ENCODE measurements around the gene RILPL1. TPM values are rescaled to one million over a fixed set of nuclear protein-coding genes. Genes with fewer than 3 reads are reported as not detected.

Gene RILPL1
- total RNA-seq, 2 experiments from 2014 or later: 2.9 TPM

DNA sequence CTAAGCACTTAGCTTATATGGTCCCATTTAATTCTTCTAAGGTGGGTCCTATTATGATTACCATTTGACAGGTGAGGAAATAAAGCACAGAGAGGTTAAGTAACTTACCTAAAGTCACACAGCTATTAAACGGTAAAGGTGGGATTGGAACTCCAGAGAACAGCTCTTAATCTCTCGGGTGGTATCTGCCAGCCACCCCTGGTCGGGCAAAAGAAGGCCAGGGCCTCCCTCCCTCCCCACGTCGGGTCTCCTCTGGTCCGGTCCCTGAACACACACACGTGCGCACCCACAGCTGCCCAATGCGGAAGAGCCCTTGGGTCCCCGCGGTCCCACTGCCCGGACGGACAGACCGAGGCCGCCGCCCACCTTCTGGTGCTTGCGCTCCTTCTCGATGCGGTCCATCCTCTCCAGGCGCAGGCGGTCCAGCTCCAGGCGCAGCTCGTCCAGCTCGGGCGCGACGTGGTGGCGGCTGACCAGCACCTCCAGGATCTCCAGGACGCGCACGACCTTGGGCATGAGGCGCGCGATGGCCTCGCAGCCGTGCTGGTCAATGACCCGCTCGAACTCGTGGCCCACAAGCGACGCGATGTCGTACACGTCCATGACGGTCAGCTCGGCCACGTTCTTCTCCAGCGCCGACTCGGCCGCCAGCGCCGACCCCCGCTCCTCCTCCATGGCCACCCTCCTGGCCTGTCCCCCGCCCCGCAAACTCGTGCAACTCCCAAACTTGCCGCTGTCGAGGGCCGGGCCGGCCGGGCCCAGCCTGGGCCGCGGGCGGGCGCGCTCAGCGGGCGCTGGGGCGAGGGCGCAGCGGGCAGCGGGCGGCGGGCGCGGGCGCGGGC, 490 bp downstream of the RILPL1 start:
- peaks cover 15% of the 10 kb centered on the region for H3K4me1 Mint-ChIP-seq (ENCODE audit: low read depth)
- POLR2A ChIA-PET: interaction anchor here (1.1 to 2.3 kb wide), 3 partner anchors 10 to 51 kb away, joined by 3 to 9 read pairs (median 4); partner anchors contain the start of gene TMED2
- TF ChIP-seq, protein P1, sequence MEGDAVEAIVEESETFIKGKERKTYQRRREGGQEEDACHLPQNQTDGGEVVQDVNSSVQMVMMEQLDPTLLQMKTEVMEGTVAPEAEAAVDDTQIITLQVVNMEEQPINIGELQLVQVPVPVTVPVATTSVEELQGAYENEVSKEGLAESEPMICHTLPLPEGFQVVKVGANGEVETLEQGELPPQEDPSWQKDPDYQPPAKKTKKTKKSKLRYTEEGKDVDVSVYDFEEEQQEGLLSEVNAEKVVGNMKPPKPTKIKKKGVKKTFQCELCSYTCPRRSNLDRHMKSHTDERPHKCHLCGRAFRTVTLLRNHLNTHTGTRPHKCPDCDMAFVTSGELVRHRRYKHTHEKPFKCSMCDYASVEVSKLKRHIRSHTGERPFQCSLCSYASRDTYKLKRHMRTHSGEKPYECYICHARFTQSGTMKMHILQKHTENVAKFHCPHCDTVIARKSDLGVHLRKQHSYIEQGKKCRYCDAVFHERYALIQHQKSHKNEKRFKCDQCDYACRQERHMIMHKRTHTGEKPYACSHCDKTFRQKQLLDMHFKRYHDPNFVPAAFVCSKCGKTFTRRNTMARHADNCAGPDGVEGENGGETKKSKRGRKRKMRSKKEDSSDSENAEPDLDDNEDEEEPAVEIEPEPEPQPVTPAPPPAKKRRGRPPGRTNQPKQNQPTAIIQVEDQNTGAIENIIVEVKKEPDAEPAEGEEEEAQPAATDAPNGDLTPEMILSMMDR (IDR thresholded peaks at IDR 0.05): no peak
- peak overlapping the region; percentile 46 for H3K27ac Mint-ChIP-seq
- intact Hi-C loops (cut with micrococcal nuclease): no loop called here
- ATAC-seq (peak; percentile 57), DNase-seq (no peak)
- no peaks in the 10 kb centered on the region for H3K9me3 Mint-ChIP-seq
- CTCF ChIA-PET: interaction anchor here (0.7 to 0.9 kb wide), 3 partner anchors 50 to 149 kb away, joined by 3 read pairs; partner anchors contain the start of gene KMT5A
- no peaks in the 10 kb centered on the region for H3K27me3 Mint-ChIP-seq
- H3K36me3 Mint-ChIP-seq (ENCODE audit: low read depth): no peaks in the 10 kb centered on the region
- H3K4me3 Mint-ChIP-seq: peak overlapping the region; percentile 78

DNA sequence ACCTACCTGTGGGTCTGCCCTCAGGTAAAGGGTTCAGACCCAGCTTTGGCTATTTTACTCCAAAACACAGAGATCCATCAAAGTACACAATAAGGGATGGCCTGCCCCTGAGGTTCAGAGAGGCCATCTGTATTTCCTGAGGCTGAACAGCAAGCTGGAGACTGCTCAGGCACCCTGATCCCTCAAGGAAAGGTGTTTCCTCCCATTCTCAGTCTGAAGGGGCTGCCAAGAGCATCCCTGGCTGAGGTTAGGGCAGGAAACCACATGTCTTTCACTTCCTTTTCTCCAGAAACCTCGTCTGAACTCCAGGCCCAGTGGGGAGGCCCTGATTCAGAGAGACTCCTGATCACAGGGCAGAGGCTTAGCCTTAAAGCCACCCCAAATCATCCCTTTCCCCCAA, 1.5 kb downstream of the RILPL1 start:
- ChIA-PET CTCF (no interaction called here), POLR2A (interaction anchor here (1.2 to 2.3 kb wide), 2 partner anchors 9 to 17 kb away, joined by 4 to 9 read pairs; no protein-coding TSS in a partner anchor)
- H3K27ac Mint-ChIP-seq: no peak overlapping the region
- peak overlapping the region; percentile 78 for H3K4me3 Mint-ChIP-seq
- peaks cover 15% of the 10 kb centered on the region for H3K4me1 Mint-ChIP-seq (ENCODE audit: low read depth)
- ATAC-seq (no peak), DNase-seq (peak; percentile 15)
- H3K9me3 Mint-ChIP-seq: no peaks in the 10 kb centered on the region
- no peaks in the 10 kb centered on the region for H3K36me3 Mint-ChIP-seq (ENCODE audit: low read depth)
- TF ChIP-seq, protein P1 (IDR thresholded peaks at IDR 0.05): no peak
- no peaks in the 10 kb centered on the region for H3K27me3 Mint-ChIP-seq
- intact Hi-C loops (cut with micrococcal nuclease): no loop called here

DNA sequence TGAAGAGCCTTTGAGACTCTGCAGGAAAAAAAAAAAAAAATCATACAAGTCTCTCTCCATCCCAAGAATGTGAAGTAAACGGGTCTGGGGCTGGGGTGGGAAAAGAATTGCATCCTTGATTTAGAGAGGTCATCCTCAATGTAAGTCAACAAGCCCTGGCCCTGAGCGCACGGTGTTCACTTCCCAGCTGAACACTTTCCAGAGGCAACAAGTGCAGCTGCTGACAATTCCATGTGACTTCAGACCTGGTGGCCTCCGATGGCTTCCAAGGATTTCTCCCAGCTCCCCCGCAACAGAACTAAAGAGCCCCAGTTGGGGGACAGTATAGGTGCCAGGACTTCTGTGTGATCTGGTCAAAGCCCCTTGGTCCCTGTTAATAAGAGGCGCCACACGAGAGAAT, 2.4 kb downstream of the RILPL1 start:
- TF ChIP-seq, protein P1 (IDR thresholded peaks at IDR 0.05): no peak
- no peaks in the 10 kb centered on the region for H3K36me3 Mint-ChIP-seq (ENCODE audit: low read depth)
- DNase-seq (no peak), ATAC-seq (no peak)
- intact Hi-C loops (cut with micrococcal nuclease): no loop called here
- no peak overlapping the region for H3K4me3 Mint-ChIP-seq
- peaks cover 15% of the 10 kb centered on the region for H3K4me1 Mint-ChIP-seq (ENCODE audit: low read depth)
- H3K27ac Mint-ChIP-seq: no peak overlapping the region
- ChIA-PET CTCF (no interaction called here), POLR2A (no interaction called here)
- H3K9me3 Mint-ChIP-seq: no peaks in the 10 kb centered on the region
- H3K27me3 Mint-ChIP-seq: no peaks in the 10 kb centered on the region

DNA sequence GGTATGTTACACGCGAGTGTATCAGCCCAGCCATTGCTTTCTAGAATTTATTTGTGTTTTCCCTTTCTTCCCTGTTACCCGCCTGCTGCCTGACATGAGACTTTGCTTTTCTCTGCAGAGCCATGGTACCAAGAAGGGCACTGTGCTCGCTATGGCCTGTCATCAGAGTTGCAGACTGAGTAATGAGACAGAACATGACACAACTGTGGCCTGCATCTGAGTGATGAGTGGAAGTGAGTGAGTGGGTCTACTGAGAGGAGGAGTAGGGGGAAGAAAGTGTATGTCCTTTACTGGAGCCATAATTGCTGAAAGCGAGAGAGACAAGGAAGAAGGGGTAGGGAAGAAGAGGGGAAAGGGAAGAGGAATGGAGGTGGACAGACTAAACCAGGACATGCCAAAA, 2.9 kb downstream of the RILPL1 start:
- TF ChIP-seq, protein P1 (IDR thresholded peaks at IDR 0.05): no peak
- no peak for DNase-seq
- Mint-ChIP-seq H3K27me3 (no peaks in the 10 kb centered on the region), H3K27ac (no peak overlapping the region), H3K4me1 (ENCODE audit: low read depth) (peaks cover 15% of the 10 kb centered on the region), H3K9me3 (no peaks in the 10 kb centered on the region), H3K36me3 (ENCODE audit: low read depth) (no peaks in the 10 kb centered on the region), H3K4me3 (no peak overlapping the region)
- ATAC-seq: no peak
- intact Hi-C loops (cut with micrococcal nuclease): no loop called here
- CTCF ChIA-PET: no interaction called here
- POLR2A ChIA-PET: no interaction called here

DNA sequence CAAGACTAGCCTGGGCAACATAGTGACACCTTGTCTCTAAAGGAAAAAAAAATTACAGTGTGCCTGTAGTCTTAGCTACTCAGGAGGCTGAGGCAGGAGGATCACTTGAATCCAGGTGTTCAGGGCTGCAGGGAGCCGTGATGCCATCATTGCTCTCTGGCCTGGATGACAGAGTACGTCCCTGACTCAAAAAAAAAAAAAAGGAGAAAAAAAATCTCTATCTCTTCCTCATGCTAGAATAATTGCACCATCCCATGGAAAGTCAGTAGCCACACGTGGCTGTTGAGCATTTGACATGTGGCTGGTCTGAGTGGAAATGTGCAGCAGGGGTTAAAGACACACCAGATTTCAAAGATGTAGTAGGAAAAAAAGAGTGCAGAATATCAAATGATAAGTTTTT, 3.8 kb downstream of the RILPL1 start:
- Mint-ChIP-seq H3K9me3 (no peaks in the 10 kb centered on the region), H3K27me3 (no peaks in the 10 kb centered on the region), H3K4me3 (no peak overlapping the region), H3K4me1 (ENCODE audit: low read depth) (peaks cover 15% of the 10 kb centered on the region), H3K36me3 (ENCODE audit: low read depth) (no peaks in the 10 kb centered on the region), H3K27ac (no peak overlapping the region)
- intact Hi-C loops (cut with micrococcal nuclease): no loop called here
- DNase-seq (no peak), ATAC-seq (no peak)
- ChIA-PET POLR2A (no interaction called here), CTCF (interaction anchor here (0.6 kb wide), 1 partner anchor 337 kb away, joined by 3 read pairs; no protein-coding TSS in a partner anchor)
- TF ChIP-seq, protein P1 (IDR thresholded peaks at IDR 0.05): no peak

All from activated CD8-positive, alpha-beta T cell treated with anti-CD3 and anti-CD28 coated beads for 36 hours (primary cell).